K562 (cell line): ENCODE measurements around the gene AGT. TPM values are rescaled to one million over a fixed set of nuclear protein-coding genes. Genes with fewer than 3 reads are reported as not detected.

Source experiments
- ARID1B ChIP-seq: fragments of 450-650 bp; IDR thresholded peaks from 2 replicates; pipeline ENCODE4 v1.6.1; 2016; ENCODE audit warnings: antibody characterized with exemption, mild to moderate bottlenecking, inconsistent platforms
- ATF3 ChIP-seq, 2 experiments: fragments of 450-650 bp in 1 of 2; sonication (generic) in 1 of 2; formaldehyde crosslinking in 1 of 2; IDR thresholded peaks in 1 of 2; conservative IDR thresholded peaks in 1 of 2; 2 replicates each; pipeline versions ENCODE4 v1.6.1 to v1.8.1; 2016 to 2023; ENCODE audit warnings: mild to moderate bottlenecking in 2 of 2, moderate library complexity in 2 of 2, inconsistent platforms in 1 of 2, missing genetic modification reagents in 1 of 2
- ATF7 ChIP-seq: fragments of 450-650 bp; IDR thresholded peaks from 2 replicates; pipeline ENCODE4 v1.7.1; 2014; ENCODE audit warnings: mild to moderate bottlenecking, moderate library complexity
- CEBPB ChIP-seq: fragments of 450-650 bp; IDR thresholded peaks from 2 replicates; pipeline ENCODE4 v1.6.1; 2016; ENCODE audit warnings: missing genetic modification characterization, missing compliant biosample characterization
- EZH2 ChIP-seq: IDR thresholded peaks from 2 replicates; pipeline ENCODE4 v1.6.1; 2012; ENCODE audit warnings: low read depth, mild to moderate bottlenecking, inconsistent platforms, low read length, borderline replicate concordance
- HDAC1 ChIP-seq, 2 experiments: fragments of 450-650 bp; IDR thresholded peaks; 2 replicates each; pipeline ENCODE4 v1.6.1; 2016 to 2017; ENCODE audit warnings: inconsistent platforms in 1 of 2, mild to moderate bottlenecking in 1 of 2, moderate library complexity in 1 of 2
- ILK ChIP-seq: fragments of 450-650 bp; IDR thresholded peaks from 2 replicates; pipeline ENCODE4 v1.6.1; 2016; ENCODE audit warnings: missing genetic modification characterization, low read depth, mild to moderate bottlenecking, missing compliant biosample characterization, moderate library complexity, borderline replicate concordance
- KLF16 ChIP-seq: IDR thresholded peaks from 2 replicates; pipeline ENCODE4 v1.6.1; 2016; ENCODE audit warnings: antibody characterized with exemption
- KLF6 ChIP-seq: fragments of 250-450 bp; sonication (Bioruptor Pico); IDR thresholded peaks from 2 replicates; pipeline ENCODE4 v1.4.0; 2020; ENCODE audit warnings: mild to moderate bottlenecking, moderate library complexity, borderline replicate concordance
- MAZ ChIP-seq, 2 experiments: fragments of 450-650 bp in 1 of 2; sonication (generic) in 1 of 2; formaldehyde crosslinking; IDR thresholded peaks in 1 of 2; conservative IDR thresholded peaks in 1 of 2; 2 replicates each; pipeline versions ENCODE4 v1.4.0 to v1.5.0; 2020; ENCODE audit warnings: mild to moderate bottlenecking in 1 of 2, missing genetic modification reagents in 1 of 2
- NFE2 ChIP-seq: IDR thresholded peaks from 2 replicates; pipeline ENCODE4 v1.6.1; 2014; ENCODE audit warnings: antibody characterized with exemption, low read depth
- NFE2L1 ChIP-seq: fragments of 450-650 bp; IDR thresholded peaks from 2 replicates; pipeline ENCODE4 v1.6.1; 2016; ENCODE audit warnings: missing genetic modification characterization, low read depth, mild to moderate bottlenecking, missing compliant biosample characterization, moderate library complexity, borderline replicate concordance
- PURB ChIP-seq: sonication (generic); formaldehyde crosslinking; IDR thresholded peaks from 2 replicates; pipeline ENCODE4 v1.9.0; 2021; ENCODE audit warnings: low read depth, mild to moderate bottlenecking, missing genetic modification reagents
- RBBP5 ChIP-seq: fragments of 200-600 bp; sonication (generic); IDR thresholded peaks from 2 replicates; pipeline ENCODE4 v1.6.1; 2012; ENCODE audit warnings: borderline replicate concordance, mild to moderate bottlenecking, low read length, control low read depth, inconsistent platforms; ENCODE audit not compliant: insufficient read depth, poor library complexity, severe bottlenecking
- RBM22 ChIP-seq: fragments of 200-400 bp; formaldehyde crosslinking; IDR thresholded peaks from 2 replicates; pipeline ENCODE4 v1.6.1; 2018; ENCODE audit warnings: low read length, low read depth; ENCODE audit not compliant: poor library complexity, severe bottlenecking
- RBM39 ChIP-seq: fragments of 200-400 bp; formaldehyde crosslinking; optimal IDR thresholded peaks from 2 replicates; pipeline ENCODE3; 2018; ENCODE audit warnings: low read depth, low read length
- RCOR1 ChIP-seq, 2 experiments: IDR thresholded peaks; 2 replicates each; pipeline ENCODE4 v1.6.1; 2012; ENCODE audit warnings: low read depth in 2 of 2, low read length in 2 of 2, borderline replicate concordance in 1 of 2, improper control_type of control experiment in 1 of 2
- SP1 ChIP-seq: sonication (generic); formaldehyde crosslinking; IDR thresholded peaks from 2 replicates; pipeline ENCODE4 v1.8.1; 2022; ENCODE audit warnings: mild to moderate bottlenecking, missing genetic modification reagents
- TBP ChIP-seq: optimal IDR thresholded peaks from 2 replicates; pipeline ENCODE3; 2011; ENCODE audit warnings: low read depth, low read length, improper control_type of control experiment
- TCFL5 ChIP-seq: fragments of 250-450 bp; sonication (Bioruptor Pico); conservative IDR thresholded peaks from 2 replicates; pipeline ENCODE4 v1.6.1; 2021; ENCODE audit warnings: mild to moderate bottlenecking, moderate library complexity, matching md5 sums
- TFAP4 ChIP-seq: sonication (generic); formaldehyde crosslinking; IDR thresholded peaks from 2 replicates; pipeline ENCODE4 v1.8.0; 2022; ENCODE audit warnings: missing genetic modification reagents, mild to moderate bottlenecking, moderate library complexity, borderline replicate concordance
- THAP7 ChIP-seq: fragments of 250-450 bp; sonication (Bioruptor Pico); IDR thresholded peaks from 2 replicates; pipeline ENCODE4 v1.5.0; 2021
- ZNF239 ChIP-seq: fragments of 250-450 bp; sonication (Bioruptor Pico); IDR thresholded peaks from 2 replicates; pipeline ENCODE4 v1.4.0; 2020; ENCODE audit warnings: mild to moderate bottlenecking
- ZNF280B ChIP-seq: fragments of 250-450 bp; sonication (Bioruptor Pico); IDR thresholded peaks from 2 replicates; pipeline ENCODE4 v1.5.1; 2021; ENCODE audit warnings: mild to moderate bottlenecking
- ZNF79 ChIP-seq: fragments of 250-450 bp; sonication (Bioruptor Pico); IDR thresholded peaks from 2 replicates; pipeline ENCODE4 v1.4.0; 2020; ENCODE audit warnings: low read depth, mild to moderate bottlenecking, moderate library complexity
- polyA plus RNA-seq, 8 experiments: library from polyadenylated mRNA; depleted of rRNA in 4 of 8; stranded (reverse) in 5 of 8; unstranded in 3 of 8; fragments of >200 nt; fragmentation: Nextera tagmentation in 2 of 8; fragmentation: Illumina TruSeq in 1 of 8; extraction: Ambion mirVana in 2 of 8; extraction: Trizol in 1 of 8; gene quantifications; 2 replicates each; pipeline versions ENCODE4 v1.2.1 to v1.2.3, GENCODE V29; 2011 to 2014; ENCODE audit warnings: inconsistent platforms in 1 of 8, missing spikeins in 1 of 8
- total RNA-seq, 7 experiments: library from RNA; depleted of rRNA in 6 of 7; stranded (reverse); fragments of >200 nt in 6 of 7; fragmentation: Illumina TruSeq in 2 of 7; extraction: Trizol in 2 of 7; gene quantifications; 2 replicates each; pipeline versions ENCODE4 v1.2.1 to v1.2.3, GENCODE V29; 2011 to 2021; ENCODE audit warnings: low replicate concordance in 1 of 7

AGT gene
- total and polyA plus RNA-seq, 9 of the 15 experiments (the other 6 are each of a cell fraction or from before 2014, with no cell fraction given) = 0.40 TPM; not detected in 8

- TF ChIP-seq TFAP4 (CRISPR knock-in tag) = no peak
- no peak for TF ChIP-seq RBM22
- TF ChIP-seq ZNF239 (CRISPR knock-in tag) = no peak
- TF ChIP-seq NFE2 = peak; percentile 69
- TF ChIP-seq MAZ (CRISPR knock-in tag; conservative IDR thresholded peaks at IDR 0.05 in 1 of 2, IDR thresholded peaks at IDR 0.05 in 1 of 2) = peak in 1 of 2 experiments; percentile 50; a peak in 1 of 4 replicates
- no peak for TF ChIP-seq TBP
- TF ChIP-seq CEBPB (tag) = peak; percentile 79
- no peak for TF ChIP-seq ZNF280B (CRISPR knock-in tag)
- no peak for TF ChIP-seq SP1 (CRISPR knock-in tag)
- no peak for TF ChIP-seq EZH2
- no peak for TF ChIP-seq TCFL5 (CRISPR knock-in tag)
- TF ChIP-seq ZNF79 (CRISPR knock-in tag) = no peak
- no peak for TF ChIP-seq RBBP5
- no peak for TF ChIP-seq THAP7 (CRISPR knock-in tag)
- no peak for TF ChIP-seq RBM39
- no peak for TF ChIP-seq KLF16
- peak; percentile 58; the same call in 1 of the 2 replicates for TF ChIP-seq ATF7
- TF ChIP-seq PURB = no peak
- peak; percentile 47; the same call in 1 of the 2 replicates for TF ChIP-seq ARID1B
- no peak for TF ChIP-seq KLF6 (CRISPR knock-in tag)
- TF ChIP-seq ATF3 (IDR thresholded peaks at IDR 0.05) = peak; percentile 65
- no peak for TF ChIP-seq ATF3 (CRISPR knock-in tag; conservative IDR thresholded peaks at IDR 0.05)
- no peak for TF ChIP-seq NFE2L1
- peak in 1 of 2 experiments; percentile 92; a peak in 2 of 4 replicates for TF ChIP-seq RCOR1 (IDR thresholded peaks at IDR 0.05; ENCODE audit: borderline replicate concordance in 1 of 2, low read depth in 2 of 2, low read length in 2 of 2)
- no peak for TF ChIP-seq ILK
- peak in 1 of 2 experiments; percentile 43; a peak in 1 of 4 replicates for TF ChIP-seq HDAC1 (IDR thresholded peaks at IDR 0.05)
These were observed 32.3 kb downstream of the AGT start (continued) for GRCh38 chr1:230681599-230681998.
